KG1 (cell line): ENCODE results near the gene F5.
A peak's percentile ranks its signal among the peaks of the same experiment; 100 is the strongest.
"Not testable (repeated sequence)": the region's sequence is repeated elsewhere in the genome, so short reads cannot be mapped to it uniquely, and the experiment has no call there.

ENCODE experiments used
- DNase-seq: peaks from one replicate; lab custom pipeline; 2025; lab: John Stamatoyannopoulos, UW

The F5 gene

DNA sequence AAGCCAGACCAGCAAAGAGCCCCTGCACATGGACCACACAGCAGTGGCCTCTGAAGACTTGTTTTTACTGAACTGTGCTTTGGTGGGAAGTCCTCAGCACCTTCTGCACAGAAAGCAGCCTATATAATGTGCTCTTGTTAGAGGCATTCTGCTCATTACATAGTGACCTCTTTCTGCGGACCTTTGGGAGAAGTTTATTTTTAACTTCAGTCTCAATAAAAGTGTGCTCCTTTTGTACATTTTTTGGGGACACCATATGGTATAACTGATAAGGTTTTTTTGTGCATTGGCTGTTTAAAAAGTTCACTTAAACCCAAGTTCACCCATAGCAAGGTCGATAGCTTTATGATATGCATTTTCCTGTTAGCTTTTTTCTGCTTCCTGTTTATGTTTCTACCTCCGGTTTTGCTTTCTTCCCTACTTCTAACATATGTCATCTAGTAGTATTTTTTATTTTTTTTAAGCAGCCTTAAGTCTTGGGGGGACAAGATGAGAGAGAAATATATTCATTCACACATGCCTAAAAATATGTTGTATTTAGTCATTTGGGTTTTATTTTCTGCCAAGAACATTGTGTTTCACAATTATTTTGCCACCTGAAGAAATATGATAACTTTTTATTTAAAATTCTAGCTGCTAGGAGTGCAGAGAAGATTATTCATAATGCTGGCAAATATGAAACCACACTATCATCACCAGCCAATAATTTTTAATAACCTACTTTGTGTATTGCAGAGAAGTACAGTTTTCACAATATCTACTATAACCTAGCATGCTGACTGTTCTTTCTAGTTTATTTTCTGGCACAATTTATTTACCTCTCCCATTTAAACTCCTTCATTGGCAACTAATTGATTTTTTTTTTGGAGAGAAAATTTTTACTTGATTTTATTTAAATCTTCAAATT is 77.6 kb downstream of the F5 start:
- DNase-seq = no peak

DNA sequence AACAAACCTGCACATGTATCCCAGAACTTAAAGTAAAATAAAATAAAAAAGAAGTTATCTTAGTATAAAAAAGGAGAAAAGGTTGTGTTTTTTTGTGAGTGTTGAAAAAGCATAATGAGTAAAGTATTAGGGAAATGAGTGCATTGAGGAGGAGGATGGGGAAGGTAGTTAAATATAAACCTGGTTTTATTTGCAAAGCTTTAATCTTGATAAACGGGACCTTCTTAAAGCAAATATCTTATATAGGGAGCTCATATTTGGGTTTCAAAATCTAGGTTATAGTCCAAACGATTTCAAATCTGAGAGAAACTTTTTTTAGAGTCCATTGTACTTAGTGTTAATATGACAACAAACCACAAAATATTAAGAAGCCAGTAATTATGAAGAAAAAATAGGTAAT is 78.9 kb downstream of the F5 start:
- no peak for DNase-seq

DNA sequence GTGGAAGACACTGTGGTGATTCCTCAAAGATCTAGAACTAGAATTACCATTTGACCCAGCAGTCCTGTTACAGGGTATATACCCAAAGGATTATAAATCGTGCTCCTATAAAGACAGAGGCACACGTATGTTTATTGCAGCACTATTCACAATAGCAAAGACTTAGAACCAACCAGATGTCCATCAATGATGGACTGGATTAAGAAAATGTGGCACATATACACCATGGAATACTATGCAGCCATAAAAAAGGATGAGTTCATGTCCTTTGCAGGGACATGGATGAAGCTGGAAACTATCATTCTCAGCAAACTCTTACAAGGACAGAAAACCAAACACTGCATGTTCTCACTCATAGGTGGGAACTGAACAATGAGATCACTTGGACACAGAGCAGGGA is 82.7 kb downstream of the F5 start:
- DNase-seq = not testable (repeated sequence)

DNA sequence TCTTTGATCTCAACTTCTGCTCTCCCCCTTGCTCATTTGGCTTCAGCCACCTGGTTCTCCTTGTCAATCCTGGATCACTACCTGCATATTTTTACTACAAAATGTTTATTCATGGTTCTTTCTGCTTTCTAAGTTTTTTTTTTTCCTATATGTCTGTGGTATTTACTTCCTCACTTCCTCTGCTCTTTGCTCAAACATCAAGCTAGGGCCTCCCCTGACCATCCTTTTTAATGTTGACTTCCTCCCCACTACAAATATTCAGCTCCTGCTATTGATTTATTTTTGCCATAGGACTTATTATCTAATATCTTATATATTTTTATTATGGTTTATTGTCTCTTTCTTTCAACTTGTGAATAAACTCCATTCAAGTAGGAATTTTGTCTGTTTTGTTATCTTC is 86.5 kb downstream of the F5 start:
- DNase-seq = no peak

DNA sequence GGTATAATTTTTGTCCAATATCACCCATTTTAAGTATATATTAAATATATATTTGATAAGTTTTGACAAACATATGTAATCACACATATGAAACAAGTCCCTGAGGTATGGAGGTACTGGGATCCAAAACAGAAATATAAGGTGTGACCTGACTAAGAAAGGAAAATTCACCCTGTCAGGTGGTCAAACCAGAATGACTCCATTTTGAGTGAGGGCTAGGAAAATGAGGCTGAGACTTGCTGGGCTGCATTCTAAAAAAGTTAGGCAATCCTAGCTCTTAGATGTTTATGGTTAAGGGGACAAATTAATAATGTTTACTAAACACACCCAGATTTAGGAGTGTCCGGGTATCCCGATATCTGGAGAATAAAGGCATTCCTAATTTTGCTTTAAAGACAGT is 89.0 kb downstream of the F5 start:
- DNase-seq = no peak

DNA sequence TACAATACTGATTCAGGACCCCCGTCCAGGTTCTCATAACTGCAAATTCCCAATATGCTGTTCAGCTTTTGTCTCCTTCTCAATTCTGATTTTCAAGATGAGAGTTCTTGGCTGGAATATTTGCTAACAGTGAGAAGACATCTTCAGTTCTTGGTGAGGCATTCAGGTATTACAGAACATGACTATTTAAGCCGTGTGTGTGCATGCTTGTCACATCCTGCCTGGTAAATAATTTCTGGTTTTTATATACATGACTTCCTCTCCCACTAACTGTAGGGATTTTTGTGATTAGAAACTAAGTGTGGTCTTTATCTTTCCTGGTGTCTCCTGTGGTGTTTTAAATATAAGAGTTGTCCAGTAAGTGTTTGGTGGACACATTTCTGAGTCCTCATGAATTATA is 90.4 kb downstream of the F5 start:
- DNase-seq = no peak

DNA sequence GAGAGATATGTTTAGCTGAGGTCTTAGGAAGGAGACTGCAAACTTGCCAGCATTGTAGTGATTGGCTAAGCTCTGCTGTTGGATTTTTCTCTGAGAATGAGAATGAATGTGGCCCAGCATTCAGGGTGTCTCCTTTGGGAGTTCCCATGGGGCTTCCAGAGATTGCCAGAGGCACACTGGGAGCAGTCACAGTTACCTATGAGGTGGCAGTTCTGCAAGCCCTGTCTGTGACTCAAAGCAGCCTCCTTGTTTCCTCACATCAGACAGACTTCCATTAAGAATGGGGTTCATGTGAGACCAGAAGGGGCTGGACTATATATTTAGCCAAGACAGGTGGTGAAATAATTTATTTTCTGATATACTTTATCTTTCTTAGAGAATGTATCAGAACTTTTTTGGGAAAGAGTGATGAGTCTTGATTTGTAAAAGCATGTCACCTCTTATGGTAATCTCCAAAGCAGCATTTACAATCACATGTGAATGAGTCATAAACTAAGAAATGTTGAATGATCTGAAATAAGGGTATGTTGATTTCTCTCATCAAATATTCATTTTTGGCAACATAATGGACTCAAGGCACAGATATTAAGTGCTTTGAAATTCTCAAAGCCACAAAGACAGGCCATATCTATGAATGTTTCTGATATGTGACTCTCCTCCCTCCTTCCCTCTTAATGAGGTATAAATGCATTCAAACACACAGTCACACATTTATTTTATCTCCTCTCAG is 91.1 kb downstream of the F5 start:
- DNase-seq = no peak

DNA sequence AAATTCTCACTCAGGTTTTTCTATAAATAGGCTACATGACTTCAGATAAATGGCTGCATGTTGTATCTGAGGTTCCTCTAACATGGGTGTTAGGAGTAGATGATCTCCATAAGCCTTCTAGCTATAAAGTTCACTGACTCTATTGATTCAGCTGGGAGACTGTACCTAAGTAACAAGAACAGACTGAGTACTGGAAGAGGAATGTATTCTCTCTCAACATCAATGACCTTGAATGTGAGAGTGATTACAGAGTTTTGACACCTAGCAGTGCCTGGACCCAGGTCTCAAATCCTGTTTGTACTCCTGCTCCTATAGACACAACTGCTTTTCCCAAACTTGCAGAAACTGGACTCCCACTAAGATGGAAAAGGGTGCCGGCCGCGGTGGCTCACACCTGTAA is 91.9 kb downstream of the F5 start:
- DNase-seq = no peak

DNA sequence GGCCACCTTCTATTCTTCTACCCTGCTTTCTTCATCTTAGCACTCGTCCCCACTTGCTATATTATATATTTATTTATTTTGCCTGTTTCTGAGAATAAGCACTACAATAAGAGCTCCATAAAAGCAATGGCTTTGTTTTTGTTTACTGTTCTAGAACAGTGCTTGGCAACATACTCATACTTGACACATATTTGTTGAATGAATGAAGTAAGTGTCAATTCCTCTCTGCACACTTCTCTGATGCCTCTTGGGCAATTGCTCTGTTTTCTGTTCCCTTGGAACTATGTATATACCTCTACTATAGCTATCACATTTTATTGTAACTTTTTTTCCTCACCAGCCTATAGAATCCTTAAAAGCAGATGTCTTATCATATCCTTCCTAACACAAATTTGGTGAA is 93.0 kb downstream of the F5 start:
- no peak for DNase-seq

DNA sequence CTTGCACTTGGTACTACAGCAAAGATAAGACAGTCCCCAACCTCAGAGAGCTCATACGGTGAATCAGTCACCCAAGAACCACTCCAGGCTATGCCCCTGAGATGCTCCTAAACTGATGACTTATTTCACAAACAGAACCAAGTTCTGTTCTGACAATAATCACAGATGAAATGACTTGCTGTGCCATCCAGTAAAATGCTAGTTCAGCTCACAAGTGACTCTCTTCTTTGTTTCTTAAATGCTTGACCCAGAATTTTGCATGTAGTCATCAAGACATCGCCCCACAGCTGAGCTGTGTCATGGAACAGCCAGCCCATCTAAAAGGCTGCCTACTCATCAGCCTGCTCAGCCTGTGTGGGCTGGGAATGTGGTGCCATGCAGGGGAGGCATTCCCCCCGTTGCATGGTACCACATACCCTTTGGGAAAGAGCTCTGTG is 94.4 kb downstream of the F5 start:
- DNase-seq = no peak

DNA sequence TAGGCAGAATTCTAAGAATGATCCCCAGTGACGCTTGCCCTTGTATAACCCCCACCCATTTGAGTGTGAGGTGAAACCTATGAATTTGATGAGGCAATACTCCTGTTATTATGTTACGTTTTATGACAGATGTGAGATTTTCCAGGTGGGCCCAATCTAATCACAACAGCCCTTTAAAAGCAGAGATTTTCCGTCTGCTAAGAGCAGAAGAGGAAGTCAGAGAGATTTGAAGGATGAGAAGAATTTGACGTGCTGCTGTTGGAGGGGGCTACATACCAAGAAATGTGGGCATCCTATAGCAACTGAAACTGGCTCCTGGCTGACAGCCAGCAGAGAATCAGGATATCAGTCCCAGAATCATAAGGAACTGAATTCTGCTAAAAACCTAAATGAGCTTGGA is 98.1 kb downstream of the F5 start:
- no peak for DNase-seq

DNA sequence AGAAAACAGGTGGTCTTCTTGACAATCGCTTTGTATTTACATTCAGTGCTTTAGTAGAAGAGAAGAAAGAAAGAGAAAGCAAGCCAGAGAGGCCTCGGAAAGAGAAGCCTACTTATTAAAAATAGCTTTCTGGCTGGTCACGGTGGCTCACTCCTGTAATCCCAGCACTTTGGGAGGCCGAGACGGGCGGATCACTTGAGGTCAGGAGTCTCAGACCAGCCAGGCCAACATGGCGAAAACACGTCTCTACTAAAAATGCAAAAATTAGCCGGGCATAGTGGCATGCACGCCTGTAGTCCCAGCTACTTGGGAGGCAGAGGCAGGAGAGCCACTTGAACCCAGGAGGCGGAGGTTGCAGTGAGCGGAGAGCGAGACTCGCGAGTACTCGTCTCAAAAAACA is 98.7 kb downstream of the F5 start:
- no peak for DNase-seq

DNA sequence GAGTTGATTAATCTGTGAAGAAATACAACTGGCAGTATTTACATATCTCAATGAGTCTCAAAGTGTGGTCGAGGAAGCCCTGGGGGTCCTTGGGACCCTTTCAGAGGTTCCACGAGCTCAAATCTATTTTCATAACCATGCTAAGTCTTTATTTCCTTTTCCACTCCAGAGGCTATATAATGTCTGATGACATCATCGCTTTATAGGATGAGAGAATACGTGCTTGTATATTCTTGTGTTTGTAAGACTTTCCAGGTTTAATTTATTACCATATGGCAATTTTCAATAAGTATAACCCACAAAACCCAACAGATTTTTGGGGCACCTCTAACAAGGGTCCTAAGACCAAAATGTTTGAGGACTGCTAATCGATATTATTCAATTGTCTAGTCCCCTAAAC is 99.1 kb downstream of the F5 start:
- no peak for DNase-seq

DNA sequence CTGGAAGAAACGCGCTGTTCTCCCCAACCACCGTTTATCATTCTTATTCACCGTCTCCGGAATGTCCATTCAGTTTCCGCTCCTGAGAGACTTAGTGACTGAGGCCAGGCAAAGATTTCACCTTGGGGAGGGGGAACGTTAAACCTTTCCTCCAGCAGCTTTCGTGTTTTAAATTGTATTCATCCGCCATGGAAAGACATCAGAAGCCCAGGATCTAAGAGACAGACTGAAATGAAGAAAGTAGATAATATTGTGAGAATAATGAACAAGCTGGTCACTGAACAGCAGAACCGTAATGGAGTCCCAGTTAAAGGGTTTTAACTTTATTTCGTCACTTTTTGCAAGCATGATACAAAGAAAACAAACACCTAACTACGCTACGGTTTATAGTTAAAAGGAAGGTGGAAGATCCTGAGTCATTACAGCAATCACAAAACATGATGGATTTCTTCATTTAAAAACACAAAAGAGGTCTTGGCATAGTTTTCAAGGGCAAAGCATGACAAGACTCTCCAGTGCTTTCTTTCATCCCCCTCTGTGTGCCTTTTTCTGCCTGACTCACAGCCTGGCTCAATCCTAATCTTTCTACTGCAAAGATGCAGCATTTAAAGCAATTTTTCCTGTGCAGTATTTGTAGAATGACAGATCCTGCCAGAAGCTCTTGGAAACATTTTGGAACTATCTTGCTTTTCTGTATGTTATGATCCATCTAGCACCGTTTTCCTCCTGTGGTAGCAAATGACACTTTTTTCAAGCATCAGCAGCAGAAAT is 99.8 kb downstream of the F5 start:
- DNase-seq = no peak

DNA sequence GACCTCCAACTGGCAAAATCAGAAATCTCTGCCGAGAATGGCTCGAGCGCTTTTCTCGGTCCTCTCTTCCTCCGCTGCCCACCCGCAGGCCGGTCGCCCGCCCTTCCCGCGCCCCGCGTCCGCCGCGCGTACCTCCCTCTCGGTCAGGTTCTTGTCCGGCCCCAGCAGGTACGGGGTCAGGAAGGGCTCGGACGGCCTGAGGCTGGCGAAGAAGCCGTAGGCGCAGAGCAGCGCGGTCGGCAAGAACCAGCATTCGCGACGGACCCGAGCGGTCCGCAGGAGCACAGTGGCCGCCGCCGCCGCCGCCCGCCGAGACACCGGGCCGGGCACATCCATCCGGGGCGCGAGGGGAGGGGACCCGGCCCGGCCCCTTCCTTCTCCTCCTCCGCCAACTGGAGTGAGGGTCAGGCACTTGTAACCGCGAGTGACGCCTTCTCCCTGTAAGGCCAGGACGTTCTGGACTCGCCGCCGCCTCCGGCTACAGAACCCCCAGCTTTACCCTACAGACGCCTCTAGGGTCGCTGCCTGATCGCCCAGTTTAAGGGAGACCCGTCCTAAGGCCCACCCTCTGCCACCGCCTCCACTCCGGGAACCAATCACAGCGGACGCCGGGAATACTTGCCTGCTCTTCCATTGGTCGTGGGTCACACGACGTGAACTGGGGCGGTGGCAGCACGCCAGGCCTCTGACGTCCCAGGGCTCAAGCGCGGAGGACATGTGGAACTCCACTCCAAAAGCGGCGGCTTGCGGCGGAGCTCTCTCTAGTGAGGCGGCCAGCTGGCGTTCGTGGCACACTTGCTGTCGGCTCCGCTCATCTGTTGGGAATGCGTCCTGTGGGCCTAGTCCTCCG is 100.6 kb downstream of the F5 start, which contains the start of gene SLC19A2:
TSS of gene SLC19A2 (minus strand) at position 514 of the 850 bp plus-strand sequence. CDS start at position 336, 178 bp downstream.
- peak; percentile 94 for DNase-seq

DNA sequence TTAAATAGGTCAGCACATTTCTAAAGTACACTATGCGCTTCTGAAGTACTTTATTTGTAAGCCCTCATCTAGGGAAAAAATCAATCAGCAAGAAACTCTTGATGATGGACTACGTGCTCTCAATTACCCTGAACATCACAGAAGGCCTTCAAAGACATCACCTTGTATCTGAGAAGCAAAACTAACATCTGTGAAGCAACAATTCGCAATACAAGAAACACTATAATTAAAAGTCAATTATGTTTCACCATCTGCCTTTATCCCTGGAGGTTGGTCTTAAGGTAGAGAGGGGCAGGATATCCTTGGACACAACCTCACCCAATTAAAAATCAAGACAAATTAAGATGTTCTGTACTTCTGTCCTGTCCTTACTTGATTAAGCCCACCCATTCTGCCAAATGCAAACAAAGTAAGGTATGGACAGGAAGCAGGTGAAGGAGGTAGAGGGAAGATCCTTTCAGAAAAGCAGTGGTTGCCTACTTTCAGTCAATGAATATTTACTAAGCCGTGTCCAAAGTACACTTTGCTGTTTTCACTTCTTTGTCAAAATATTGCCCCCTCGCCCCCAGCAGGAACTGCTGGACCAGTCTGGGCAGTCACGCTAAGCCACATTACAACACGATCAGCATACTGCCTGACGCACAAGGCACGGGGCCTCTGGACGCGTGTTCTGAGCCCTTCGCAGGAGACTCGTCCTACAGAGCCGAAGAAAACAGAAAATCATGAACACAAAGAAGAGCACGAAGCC is 101.4 kb downstream of the F5 start:
- DNase-seq = peak; percentile 43

DNA sequence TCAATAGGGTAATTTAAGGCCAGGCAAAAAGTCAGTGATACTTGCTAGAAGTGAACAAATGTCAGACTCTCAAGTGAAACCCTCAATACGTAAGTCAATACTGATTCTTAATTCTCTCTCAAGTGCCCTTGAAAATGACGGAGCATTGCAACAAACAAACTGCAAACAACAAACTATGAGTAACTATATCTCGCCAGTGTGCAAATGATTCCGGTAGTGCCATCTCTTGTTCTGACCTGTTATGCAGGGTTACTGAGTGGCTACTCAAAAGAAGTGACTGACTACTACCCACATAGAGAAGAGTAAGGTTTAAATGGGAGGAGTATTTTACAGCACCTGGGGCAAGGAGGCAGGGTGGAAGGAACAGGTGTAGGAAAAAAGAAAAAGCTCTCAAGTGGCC is 102.2 kb downstream of the F5 start:
- DNase-seq = no peak

DNA sequence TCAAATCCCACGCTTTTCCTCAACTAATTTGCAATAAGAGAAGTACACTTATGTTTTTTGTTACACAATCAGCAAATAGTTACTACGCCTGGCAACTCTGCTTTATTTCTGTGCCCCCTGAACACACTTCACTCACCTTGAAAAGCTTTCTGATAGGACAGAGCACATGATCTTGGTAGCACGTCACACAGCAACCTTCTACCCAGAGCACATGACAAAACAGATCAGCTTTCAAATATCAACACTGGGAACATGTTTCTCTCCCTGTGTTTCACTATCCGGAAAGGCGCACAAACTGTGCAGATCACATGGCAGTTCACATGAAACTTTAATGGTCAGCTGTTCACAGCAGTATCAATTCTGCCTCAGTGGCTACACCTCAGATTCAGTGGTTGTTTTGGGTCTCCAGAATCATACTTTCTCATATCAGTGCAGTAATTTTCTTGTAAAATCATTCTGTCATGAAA is 102.7 kb downstream of the F5 start:
- DNase-seq = no peak

DNA sequence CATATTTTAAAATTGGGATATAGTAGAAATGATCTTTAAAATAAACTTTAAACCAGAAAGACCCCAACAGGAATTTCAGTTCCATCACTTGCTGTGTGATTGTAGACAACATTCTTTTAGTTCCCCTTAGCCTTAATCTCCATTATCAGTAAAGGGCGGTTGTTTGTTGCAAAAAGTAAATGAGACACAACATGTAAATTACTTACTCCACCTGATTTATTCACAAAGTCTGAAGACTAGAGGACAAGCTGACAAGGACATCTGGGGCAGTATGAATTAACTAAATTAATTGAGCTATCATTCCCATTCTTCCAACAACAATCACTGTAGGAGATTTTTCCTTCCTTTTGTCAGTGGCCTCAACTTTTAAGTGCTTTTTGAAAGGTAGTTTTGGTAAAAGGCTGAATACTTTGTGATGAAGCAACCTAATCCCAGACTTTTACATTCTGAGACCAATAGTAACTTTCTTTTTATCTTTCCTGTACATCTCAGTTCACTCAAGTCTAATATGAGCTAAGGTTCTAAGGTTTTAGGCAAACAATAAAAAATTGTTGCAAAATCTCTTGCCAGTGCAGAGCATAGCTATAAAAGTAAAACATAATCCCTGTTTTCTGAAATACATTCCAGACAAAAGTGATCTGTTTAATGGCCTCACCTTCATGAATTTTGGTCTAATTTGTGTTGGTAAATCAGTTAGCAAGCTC is 106.8 kb downstream of the F5 start:
- no peak for DNase-seq

DNA sequence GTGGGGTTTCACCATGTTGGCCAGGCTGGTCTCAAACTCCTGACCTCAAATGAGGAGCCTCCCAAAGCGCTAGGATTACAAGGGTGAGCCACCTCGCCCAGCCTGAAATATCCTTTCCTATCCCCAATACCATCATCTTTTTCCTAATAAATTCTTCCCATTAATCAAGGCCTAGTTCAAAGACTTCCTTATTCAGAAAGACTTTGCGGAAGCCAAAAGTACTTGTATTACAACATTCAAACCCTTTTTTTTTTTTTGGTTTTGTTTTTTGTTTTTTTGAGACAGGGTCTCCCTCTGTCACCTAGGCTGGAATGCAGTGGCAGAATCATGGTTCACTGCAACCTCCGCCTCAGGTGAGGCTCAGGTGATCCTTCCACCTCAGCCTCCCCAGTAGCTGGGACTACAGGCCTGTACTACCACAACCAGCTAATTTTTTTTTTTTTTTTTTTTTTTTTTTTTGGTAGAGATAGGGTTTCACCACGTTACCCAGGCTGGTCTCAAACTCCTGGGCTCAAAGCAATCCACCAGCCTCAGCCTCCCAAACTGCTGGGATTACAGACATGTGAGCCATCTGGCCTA is 108.1 kb downstream of the F5 start:
- DNase-seq = no peak
